HG03097 (cell line): Measurements from ENCODE around the gene LCE1B.

Source experiments
- ATAC-seq: cut with Tn5 transposase; IDR thresholded peaks from one replicate; pipeline ENCODE4 v1.9.1; 2021; ENCODE audit not compliant: unreplicated experiment, low FRiP score

Gene LCE1B, protein sequence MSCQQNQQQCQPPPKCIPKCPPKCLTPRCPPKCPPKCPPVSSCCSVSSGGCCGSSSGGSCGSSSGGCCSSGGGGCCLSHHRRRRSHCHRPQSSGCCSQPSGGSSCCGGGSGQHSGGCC

DNA sequence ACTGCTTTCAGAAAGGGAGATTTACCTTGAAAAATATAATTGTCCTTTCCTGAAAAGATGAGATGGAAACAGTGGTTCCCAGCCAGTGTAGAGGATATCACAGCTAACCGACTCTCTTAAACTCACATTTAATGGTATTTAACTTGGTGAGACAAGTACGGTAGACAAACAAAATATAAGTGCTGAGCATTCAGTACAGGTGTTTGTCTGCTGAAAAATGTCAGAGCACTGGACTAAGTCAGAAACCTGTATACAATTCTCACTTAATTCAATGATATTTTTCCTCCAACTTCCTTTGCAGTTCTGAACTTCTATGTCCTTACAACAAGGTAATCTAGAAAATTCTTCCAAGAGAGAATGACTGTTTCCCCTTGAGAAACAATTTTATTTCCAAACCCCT lies at the start of gene LCE1B:
TSS of gene LCE1B (plus strand) at position 301 of the 400 bp plus-strand sequence. CDS start 476 bp downstream, outside the sequence.
- ATAC-seq, result no peak

DNA sequence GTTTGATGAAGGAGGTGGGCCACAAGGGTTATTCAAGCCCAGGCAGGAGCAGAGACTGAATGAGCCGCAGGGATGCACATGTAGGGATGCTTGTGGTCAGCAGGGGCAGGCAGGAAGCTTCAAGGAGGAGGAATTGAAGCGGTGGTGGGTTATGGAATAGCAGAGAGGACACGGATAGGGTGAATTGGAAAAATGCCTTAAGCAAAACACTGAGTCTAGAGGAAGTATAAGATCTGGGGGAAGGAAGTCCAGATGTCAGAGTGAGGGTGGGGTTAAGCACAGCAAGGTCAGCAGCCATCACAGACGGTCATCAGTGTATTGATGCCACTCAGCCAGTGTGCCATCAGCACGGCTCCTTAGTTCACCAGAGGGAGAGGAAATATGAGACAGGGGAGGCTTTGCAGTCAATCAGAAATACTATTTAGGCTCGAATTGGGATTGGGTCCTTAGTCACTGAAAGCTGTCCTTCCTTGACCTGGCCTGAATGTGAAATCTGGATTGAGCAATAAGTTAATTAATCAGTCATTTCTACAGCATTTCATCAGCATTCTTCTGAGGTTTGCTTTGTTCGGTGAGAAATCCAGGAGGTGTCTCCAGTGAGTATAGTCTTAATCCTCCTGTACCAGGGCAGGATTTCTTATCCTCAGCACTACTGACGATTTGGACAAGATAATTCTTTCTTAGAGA lies 42.8 kb upstream of the LCE1B start:
- no peak for ATAC-seq

DNA sequence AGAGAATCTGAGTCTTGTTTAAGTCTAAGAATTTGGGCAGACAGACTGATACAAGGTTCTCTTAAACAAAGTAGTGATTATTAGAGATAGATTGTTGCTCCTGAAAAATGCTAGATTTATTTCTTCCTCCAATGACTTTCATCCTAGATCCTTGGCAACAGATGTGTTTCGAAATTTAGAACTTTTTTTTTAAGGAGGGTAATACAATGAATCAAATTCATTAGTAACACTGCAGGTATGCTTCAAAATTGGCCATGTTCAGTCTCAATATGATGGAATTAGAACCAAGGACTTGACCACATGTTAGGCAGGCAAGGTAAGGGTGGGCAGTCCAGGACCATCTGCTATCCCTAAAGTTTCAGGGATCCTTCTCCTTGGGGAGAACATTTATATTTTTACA lies 41.4 kb upstream of the LCE1B start:
- no peak for ATAC-seq

DNA sequence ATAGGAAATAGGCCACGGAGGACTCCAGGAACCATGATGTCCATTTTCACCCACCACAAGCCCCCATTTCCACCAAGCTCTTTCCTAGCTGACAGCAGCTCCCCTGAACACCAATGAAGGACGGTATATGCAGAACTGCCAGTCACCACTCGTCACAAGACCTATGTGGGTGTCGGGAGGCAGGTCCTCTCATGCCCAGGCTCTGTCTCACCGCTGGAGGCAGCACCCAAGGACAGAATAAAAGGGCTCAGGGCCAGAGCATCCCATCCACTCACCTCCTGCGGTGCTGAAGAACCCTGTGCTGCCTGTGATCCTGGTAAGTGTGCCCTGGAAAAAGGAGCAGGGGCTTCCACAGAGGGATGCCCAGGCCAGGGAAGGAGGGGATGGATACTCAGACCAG lies 36.9 kb upstream of the LCE1B start, which contains the start of gene LCE1F:
TSS of gene LCE1F (plus strand) at position 266 of the 400 bp plus-strand sequence. CDS start 1,232 bp downstream, outside the sequence.
- no peak for ATAC-seq

DNA sequence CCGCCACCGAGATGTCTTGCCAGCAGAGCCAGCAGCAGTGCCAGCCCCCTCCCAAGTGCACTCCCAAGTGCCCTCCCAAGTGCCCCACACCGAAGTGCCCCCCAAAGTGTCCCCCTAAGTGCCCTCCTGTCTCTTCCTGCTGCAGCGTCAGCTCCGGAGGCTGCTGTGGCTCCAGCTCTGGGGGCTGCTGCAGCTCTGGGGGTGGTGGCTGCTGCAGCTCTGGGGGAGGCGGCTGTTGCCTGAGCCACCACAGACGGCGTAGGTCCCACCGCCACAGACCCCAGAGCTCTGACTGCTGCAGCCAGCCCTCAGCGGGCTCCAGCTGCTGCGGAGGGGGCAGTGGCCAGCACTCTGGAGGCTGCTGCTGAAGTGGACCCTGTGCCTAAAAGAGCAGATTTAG lies 35.4 kb upstream of the LCE1B start:
- no peak for ATAC-seq

DNA sequence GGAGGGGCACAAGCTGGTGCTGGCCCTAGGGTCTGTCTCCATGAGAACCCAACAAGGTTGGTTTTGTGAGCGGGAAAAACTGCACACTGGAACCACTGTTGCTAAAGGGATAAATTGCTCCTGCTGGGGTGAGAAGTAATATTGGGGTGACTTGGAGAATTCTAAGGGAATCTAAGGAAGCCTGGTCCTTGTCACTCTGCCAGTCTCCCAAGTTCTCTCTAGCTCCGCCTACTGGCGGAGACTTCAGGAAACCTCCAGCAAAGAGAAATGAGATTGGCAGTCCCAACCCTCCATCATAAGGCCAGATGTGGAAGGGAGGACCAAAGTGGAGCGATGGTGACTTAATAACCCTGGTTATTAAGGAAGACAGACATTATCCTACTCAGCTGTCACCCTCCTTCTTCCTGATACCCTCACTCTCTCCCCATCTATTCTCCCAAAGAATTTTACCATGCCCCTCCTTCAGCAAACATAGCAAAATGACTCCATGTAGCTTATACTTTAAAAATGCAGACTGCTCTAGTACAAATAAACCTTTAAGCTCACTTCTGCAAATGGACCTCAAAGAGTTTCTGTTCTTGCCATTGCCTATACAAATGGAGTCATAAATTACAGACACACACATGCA lies 34.1 kb upstream of the LCE1B start:
- no peak for ATAC-seq

DNA sequence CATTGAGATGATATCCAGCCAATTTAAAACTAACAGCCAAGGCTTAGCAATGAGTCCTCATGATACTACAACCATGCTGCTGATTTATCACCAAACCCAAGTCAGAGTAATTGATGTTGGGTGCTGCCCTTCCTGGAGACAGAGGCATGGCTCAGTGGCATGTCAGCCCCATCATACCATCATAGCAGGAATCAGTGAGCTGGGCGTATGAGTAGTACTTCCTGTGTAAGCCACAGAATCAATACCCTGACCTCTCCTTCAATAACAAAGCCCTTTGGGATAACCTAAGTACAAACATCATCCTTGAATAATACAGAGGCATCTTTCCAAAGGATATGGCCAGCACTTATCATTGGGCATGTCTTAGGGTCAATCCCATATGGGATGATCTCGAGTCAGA lies 28.7 kb upstream of the LCE1B start:
- ATAC-seq, result no peak

DNA sequence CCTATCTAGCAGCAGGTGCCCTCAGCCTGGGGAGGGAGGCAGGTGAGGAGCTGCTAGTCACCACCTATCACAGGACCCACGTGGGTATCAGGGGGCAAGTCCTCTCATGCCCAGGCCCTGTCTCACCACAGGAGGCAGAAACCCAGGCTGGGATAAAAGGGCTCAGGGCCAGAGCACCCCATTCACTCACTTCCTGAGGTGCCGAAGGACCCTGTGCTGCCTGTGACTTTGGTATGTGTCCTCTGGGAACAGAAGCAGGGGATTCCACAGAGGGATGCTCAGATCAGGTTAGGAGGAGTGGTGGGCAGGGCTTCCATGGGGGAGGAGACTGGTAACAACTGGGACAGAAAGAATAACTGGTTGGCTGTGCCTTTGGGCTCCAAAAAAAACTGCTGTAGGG lies 25.7 kb upstream of the LCE1B start, which contains the start of gene LCE1E:
TSS of gene LCE1E (plus strand) at position 181 of the 400 bp plus-strand sequence. CDS start 1,043 bp downstream, outside the sequence.
- ATAC-seq, result no peak

DNA sequence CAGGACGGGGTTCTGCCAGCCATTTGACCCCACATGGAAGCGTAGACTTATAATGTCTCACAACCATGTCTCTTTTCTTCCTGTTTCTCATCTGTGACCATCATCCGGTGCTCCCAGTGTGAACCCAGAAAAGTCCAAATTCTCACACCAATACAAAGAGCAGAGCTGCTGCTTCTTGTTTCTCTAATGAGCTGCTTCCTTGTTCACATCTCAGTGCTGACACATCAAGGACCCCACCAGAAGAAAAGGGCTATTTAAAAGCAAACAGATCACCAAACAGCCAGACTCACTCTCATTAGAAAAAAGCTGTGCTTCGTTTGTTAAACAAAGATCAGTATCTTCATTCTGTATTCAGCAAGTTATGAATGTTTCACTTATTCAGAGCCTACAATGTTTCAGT lies 16.1 kb upstream of the LCE1B start:
- ATAC-seq, result no peak

DNA sequence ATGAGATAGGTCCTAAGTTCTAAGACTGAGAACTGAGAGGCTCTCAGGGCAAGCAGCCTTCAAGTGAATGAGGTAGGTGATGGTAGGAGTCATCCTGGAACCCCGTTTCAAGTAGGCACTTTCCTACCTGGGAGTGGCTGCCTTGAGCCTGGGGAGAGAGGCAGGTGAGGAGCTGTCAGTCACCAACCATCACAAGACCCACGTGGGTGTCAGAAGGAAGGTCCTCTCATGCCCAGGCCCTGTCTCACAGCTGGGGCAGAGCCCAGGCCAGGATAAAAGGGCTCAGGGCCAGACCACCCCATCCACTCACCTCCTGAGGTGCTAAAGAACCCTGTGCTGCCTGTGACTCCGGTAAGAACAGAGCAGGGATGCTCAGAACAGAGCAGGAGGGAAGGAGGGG lies 15.3 kb upstream of the LCE1B start, which contains the start of gene LCE1D:
TSS of gene LCE1D (plus strand) at position 301 of the 400 bp plus-strand sequence. CDS start 1,074 bp downstream, outside the sequence.
- ATAC-seq, result no peak

DNA sequence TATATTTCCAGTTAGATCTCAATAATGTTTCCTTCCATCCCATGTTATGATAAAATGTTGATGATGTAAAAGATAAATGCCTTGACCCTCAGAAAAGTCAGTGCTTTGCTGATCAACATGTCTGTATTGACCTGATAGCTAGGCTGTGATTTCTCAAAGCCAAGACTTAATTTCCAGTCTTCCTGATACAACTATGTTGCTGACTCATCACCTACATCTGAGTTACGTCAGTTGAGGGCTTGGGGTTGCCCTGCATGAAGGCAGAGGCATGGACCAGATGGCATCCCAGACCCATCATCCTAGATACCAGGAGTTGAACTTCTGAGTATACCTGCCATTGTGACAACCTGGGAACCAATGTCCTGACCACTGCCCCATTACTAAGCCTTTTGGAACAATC lies 10.4 kb upstream of the LCE1B start:
- no peak for ATAC-seq

DNA sequence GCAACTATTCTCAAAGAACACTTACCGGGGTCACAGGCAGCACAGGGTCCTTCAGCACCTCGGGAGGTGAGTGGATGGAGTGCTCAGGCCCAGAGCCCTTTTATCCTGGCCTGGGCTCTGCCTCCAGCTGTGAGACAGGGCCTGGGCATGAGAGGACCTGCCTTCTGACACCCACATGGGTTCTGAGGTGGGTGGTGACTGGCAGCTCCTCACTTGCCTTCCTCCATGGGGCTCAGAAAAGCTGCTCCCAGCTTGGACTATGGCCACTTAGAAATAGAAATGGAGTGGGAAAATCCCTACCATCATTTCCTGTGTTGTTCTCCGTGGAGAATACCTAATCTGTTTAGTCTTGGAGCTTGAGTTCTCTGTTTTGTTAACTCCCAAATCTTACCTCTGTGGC lies 5.2 kb upstream of the LCE1B start, which contains the start of gene LCE1C:
TSS of gene LCE1C (minus strand) at position 76 of the 400 bp plus-strand sequence. CDS start 1,173 bp downstream, outside the sequence.
- no peak for ATAC-seq

DNA sequence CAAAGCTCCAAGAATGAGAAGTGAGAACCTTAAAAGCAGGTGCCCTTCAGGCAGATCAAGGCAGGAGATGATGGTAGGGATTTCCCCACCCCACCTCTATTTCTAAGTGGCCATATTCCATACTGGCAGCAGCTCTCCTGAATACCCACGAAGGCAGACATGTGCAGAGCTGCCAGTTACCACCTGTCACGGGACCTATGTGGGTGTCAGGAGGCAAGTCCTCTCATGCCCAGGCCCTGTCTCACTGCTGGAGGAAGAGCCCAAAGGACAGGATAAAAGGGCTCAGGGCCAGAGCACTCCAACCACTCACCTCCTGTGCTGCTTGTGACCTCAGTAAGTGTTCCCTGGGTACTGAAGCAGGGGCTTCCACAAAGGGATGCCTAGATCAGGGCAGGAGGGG lies 721 bp upstream of the LCE1B start:
- ATAC-seq, result no peak

DNA sequence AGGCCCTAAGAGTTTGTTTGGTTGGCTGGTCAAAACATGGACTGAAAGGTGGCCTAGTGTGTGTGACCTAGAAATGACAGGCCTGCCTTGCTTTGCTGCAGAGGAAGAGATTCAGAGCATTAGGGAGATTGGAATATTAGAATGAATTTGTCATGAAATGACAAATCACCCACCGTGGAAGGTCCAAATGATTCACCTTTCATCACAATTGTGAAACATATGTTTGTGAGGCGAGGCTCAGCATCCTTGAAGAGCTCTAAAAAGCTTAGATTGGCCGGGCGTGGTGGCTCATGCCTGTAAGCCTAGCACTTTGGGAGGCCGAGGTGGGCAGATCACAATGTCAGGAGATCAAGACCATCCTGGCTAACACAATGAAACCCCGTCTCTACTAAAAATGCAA lies 5.5 kb downstream of the LCE1B start:
- no peak for ATAC-seq

DNA sequence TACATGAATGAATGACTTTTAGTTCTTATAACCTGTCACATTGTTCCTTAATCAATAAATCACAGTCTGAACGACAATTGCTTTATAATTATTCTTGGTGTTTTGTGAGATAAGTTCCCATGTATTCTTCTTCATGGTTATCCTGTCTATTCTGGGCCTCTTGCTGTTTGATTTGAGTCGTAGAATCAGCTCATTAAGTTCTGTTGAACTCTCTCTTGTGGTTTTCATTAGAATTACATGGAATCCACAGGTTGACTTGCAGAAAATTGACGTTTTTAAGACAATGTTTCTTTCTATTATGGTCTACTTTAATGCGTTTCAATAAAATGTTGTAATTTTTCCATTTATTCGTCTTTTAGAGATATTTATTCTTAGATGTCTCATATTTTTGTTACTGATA lies 11.5 kb downstream of the LCE1B start:
- ATAC-seq, result no peak

DNA sequence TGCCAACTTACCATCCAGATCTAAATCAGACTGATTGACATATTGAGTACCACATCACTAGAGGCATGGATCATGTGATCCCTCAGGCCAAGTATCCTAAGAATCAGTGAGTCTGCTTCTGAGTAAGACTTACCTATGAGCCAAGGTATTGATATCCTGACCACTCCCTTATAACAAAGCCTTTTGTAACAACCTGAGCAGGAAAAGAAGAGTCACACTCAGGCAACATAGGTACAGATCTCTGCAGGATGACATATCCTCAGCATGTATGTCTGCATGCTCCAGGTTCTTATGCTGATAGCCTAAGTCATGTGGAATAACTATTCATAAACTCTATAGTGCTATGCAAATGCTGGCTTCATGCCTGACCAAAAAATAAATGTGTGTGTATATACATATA lies 13.2 kb downstream of the LCE1B start:
- no peak for ATAC-seq

DNA sequence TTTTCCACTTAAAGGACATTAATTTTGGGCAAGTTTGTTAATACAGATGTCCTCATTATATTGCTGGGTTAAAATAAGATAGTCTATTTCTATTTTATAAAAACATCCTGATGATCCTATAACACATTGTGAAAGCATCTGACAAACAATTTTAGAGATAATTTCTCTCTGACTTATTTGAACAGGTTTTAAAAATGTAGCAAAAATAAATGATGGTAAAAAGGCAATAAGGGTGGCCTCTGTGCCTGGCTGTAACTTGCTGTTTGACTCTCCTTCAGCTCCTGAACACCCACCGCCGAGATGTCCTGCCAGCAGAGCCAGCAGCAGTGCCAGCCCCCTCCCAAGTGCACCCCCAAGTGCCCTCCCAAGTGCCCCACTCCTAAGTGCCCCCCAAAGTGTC lies 15.4 kb downstream of the LCE1B start, which contains the start of gene LCE1A:
TSS of gene LCE1A (plus strand) at position 301 of the 400 bp plus-strand sequence. CDS start at position 301, 0 bp downstream.
- no peak for ATAC-seq

DNA sequence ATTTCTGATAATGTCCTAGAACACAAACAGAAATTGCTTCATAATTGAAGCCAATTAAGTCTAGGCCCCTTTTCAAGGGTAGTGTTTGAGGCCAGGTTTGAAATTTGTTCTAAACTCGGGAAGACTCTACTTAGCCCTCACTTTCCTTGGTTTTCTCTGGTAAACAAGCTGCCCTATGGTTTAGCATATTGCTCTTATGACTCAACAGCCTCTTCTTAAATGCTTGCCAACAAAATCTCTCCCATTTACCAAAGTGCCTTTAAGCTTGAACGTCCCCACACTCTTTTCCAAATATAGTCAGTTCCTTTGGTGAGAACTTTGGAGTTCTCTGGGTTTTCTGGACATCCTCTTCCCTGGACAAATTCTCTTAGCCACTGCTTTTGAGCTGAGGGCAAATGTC lies 25.1 kb downstream of the LCE1B start:
- no peak for ATAC-seq

DNA sequence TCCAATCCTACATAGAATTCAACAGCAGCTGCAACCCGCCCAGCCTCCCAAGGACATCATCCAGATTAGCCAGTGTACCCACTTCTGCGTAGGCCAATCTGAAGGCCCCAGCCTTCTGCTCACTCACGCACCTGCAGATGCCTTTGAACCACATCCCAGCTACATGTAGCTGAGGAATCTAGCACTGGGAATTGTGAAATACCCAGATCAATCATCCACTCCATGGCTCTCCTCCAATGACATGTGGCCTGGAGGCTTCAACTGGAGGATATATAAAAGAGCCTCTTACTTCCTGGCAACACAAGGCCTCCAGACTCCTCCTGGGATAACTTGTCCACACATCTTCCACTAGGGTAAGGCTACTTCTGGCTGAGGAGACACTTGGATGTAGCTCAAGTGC lies 30.8 kb downstream of the LCE1B start, which contains the start of gene LCE6A:
TSS of gene LCE6A (plus strand) at position 301 of the 400 bp plus-strand sequence. CDS start 665 bp downstream, outside the sequence.
- no peak for ATAC-seq

DNA sequence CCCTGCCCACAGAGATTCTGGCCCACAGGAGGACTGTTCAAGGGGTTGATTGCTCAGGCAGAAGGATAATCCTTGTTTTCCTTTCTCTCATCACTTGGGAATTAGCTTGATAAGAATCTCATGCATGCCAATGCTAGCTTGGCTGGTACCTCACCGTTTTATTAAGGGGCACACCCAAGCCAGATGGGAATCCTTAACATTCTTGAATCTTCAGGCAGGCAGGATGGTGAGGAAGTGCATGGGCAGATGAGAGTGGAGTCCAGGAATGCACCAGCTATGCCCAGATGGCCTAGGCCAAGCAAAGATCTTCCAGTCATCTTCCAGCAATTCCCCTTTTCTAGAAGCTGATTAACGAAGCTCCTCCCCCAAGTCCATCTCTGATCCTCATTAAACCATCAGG lies 43.9 kb downstream of the LCE1B start:
- no peak for ATAC-seq

DNA sequence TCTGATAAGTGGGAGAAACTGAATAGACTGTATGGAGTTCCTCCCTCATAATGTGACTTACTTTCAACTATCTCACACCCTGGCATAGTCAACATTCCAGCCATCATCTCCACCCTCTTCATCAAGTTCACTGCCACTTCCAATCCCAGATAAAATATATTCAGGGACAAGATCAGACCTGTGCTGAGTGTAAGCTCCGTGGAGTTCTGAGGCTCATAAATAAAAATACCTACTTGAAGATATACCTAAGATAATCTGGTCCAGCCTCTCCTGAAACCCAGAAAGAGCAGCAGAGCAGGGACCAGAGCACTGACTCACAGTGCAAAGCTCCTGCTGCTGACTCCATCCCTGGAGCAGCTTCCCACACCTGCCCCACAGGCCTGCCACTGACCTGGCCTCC lies 46.3 kb downstream of the LCE1B start:
- ATAC-seq, result no peak
